Bronchial epithelial cell (primary cell): Measurements from ENCODE around the gene CLTB. TPM values are rescaled to one million over a fixed set of nuclear protein-coding genes. Genes with fewer than 3 reads are reported as not detected.

Experiments used
- DNase-seq: peaks from one replicate; pipeline ENCODE4 v3.0.0-alpha.2; 2010; ENCODE audit warnings: low read depth
- FAIRE-seq: peaks from 2 replicates; lab custom pipeline; 2011; peaks lifted over from hg19 to GRCh38; lab: Jason Lieb, UNC
- H3K27me3 ChIP-seq: 2 replicates; pipeline ENCODE4 v1.5.1; 2011; ENCODE audit warnings: low read length; ENCODE audit not compliant: control insufficient read depth, insufficient read depth
- H3K36me3 ChIP-seq: 2 replicates; pipeline ENCODE4 v1.5.1; 2011; ENCODE audit warnings: low read length; ENCODE audit not compliant: control insufficient read depth, insufficient read depth
- H3K4me3 ChIP-seq: 2 replicates; pipeline ENCODE4 v1.5.1; 2011; ENCODE audit warnings: mild to moderate bottlenecking, low read depth, low read length, control low read depth
- total RNA-seq: library from RNA; depleted of rRNA; stranded (reverse); fragments of >200 nt; gene quantifications from 2 replicates; pipeline ENCODE4 v1.2.1, GENCODE V29; 2014
- TF ChIP-seq, protein P1 (sequence below): IDR thresholded peaks from 2 replicates; pipeline ENCODE4 v1.5.1; 2011; ENCODE audit warnings: mild to moderate bottlenecking, moderate library complexity, low read length, control low read depth, inconsistent platforms; ENCODE audit not compliant: insufficient read depth, severe bottlenecking

Gene CLTB, protein sequence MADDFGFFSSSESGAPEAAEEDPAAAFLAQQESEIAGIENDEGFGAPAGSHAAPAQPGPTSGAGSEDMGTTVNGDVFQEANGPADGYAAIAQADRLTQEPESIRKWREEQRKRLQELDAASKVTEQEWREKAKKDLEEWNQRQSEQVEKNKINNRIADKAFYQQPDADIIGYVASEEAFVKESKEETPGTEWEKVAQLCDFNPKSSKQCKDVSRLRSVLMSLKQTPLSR
- total RNA-seq, result 241 and 381 TPM in 2 replicates

DNA sequence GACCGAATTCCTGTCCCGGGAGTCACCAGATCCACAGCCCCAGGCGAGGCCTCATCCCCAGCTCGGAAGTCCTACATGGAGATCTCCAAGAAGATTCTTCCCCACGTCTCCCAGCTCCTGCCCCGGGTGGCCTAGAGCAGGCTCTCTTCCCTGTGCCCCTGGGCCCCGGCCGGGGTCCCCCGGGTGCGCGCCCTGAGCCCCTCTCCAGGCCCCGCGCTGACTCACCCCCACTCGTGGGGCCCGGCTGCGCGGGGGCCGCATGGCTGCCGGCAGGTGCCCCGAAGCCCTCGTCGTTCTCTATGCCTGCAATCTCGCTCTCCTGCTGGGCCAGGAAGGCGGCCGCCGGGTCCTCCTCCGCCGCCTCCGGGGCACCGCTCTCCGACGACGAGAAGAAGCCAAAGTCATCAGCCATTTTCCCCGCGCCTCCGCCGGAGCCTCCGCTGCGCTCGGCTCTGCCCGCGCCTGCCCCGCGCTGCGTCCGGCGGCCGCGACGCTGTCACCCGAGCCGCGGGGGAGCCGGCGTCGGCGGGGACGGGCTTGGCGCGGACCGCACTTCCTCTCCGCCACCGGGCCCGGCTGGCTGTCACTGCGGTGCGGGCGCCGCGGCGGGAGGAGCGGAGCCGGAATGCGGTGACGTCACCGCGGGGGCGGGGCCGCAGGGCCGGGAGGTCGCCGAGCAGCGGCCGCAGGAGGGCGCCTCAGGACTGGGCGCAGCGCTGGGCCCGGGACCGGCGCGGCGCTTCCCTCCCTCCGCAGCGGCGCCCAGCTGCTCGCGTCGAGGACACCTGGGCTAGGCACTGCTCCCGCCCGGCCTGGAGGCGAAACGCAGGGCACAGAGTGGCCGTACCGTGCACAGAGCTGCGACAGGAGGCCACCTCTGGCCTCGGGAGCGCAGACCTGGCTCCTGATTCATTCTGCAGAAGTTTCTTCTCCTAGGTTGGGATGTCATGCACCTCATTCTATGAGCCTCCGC, at the start of gene CLTB:
TSS of gene CLTB (minus strand) at position 588 of the 973 bp plus-strand sequence. CDS start at position 412, 176 bp downstream.
- Histone ChIP-seq H3K36me3 (no peaks in the 10 kb centered on the region), H3K4me3 (peak within 1 kb of the TSS; percentile 79), H3K27me3 (no peaks in the 10 kb centered on the region)
- FAIRE-seq (no peak), DNase-seq (peak; percentile 63)
- TF ChIP-seq, protein P1, sequence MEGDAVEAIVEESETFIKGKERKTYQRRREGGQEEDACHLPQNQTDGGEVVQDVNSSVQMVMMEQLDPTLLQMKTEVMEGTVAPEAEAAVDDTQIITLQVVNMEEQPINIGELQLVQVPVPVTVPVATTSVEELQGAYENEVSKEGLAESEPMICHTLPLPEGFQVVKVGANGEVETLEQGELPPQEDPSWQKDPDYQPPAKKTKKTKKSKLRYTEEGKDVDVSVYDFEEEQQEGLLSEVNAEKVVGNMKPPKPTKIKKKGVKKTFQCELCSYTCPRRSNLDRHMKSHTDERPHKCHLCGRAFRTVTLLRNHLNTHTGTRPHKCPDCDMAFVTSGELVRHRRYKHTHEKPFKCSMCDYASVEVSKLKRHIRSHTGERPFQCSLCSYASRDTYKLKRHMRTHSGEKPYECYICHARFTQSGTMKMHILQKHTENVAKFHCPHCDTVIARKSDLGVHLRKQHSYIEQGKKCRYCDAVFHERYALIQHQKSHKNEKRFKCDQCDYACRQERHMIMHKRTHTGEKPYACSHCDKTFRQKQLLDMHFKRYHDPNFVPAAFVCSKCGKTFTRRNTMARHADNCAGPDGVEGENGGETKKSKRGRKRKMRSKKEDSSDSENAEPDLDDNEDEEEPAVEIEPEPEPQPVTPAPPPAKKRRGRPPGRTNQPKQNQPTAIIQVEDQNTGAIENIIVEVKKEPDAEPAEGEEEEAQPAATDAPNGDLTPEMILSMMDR, result peak; percentile 76

DNA sequence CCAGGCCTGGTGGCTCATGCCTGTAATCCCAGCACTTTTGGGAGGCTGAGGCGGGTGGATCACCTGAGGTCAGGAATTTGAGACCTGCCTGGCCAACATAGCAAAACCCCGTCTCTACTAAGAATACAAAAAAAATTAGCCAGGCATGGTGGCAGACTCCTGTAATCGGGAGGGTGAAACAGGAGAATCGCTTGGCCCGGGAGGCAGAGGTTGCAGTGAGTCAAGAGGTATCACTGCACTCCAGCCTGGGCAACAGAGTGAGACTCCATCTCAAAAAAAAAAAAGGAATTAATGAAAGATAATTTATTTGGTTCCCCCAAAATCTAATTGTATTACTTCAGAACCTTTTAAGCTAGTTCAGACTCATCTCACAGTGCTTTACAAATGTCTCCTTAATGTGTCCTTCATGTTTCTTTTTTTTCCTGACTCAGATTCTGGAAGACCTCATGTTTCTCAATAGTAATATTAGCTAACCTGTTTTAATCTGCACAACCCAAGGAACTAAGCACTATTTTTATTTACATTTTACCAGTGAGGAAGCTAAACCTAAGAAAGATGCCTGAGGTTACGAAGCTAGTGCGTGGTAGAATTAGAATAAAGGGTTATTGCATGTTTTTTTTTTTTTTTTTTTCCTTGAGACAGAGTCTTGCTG, 46.9 kb upstream of the CLTB start:
- no peak overlapping the region for H3K4me3 ChIP-seq
- FAIRE-seq, result no peak
- TF ChIP-seq, protein P1, result no peak
- no peaks in the 10 kb centered on the region for H3K36me3 ChIP-seq
- no peak for DNase-seq
- H3K27me3 ChIP-seq, result no peaks in the 10 kb centered on the region

DNA sequence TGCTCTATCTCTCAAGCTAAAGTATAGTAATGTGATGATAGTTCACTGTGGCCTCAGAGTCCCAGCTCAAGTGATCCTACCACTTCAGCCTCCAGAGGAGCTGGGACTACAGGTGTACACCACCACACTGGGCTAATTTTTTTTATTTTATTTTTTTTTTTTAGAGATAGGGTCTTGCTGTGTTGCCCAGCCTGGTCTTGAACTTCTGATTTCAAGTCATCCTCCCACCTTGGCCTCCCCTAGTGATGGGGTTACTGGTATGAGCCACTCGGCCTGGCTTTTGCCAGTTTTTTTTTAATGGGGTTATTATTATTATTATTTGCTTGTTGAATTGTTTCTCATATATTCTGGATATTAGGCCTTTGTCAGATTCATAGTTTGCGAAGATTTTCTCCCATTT, 45.0 kb upstream of the CLTB start:
- TF ChIP-seq, protein P1, result no peak
- Histone ChIP-seq H3K4me3 (no peak overlapping the region), H3K27me3 (no peaks in the 10 kb centered on the region), H3K36me3 (no peaks in the 10 kb centered on the region)
- no peak for FAIRE-seq
- no peak for DNase-seq

DNA sequence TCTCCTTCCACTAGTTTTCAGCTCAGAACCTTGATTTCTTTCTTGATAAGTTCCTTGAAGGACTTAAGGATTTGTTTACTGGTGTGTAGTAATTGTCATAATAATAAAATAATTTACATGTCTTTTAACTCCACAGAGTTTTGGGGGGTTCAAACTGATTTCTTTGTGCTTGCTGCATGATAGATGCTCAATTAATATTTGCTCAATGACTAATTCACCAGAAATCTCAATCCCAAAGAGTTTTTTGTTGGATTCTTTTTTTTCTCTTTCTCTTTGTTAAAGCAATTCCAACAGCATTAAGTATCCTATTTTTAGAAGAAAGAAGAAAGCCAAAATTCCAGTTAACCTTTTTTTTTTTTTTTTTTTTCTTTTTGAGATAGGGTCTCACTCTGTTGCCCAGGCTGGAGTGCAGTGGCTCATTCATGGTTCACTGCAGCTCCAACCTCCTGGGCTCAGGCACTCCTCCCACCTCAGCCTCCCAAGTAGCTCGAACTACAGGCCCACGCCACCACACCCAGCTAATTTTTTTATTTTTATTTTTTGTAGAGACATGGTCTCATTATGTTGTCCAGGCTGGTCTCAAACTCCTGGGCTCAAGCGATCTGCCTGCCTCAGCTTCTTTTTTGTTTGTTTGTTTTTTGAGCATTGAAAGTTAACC, 42.7 kb upstream of the CLTB start:
- FAIRE-seq (no peak), DNase-seq (no peak)
- TF ChIP-seq, protein P1, result no peak
- no peaks in the 10 kb centered on the region for H3K36me3 ChIP-seq
- H3K27me3 ChIP-seq, result no peaks in the 10 kb centered on the region
- H3K4me3 ChIP-seq, result no peak overlapping the region

DNA sequence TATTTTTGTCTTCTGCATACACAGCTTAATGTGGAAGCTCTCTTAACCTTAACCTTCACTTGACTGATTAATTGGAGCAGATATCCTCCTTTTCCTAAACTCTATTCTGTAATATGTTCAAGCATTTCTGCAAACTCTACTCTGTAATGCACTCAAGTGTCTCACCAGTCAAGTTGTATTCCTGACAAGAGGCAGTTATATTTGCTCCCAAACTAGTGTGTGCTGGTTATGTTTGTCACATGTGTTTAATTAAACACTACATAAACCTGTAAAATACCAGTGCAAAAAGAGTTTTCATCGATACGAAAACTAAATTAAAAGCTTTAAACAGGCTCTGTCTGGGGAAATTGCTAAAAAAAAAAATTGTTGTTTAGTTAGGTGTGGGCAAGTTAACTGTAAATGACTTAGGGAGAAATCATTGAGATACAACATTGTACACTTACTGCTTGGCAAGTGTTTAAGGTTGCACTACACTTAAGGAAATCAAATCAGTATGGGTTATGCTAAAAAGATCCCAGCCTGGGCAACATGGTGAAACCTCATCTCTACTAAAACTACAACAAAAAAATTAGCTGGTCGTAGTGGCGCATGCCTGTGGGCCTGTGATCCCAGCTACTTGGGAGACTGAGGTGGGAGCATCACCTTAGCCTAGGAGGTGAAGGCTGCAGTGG, 38.5 kb upstream of the CLTB start:
- FAIRE-seq, result no peak
- no peaks in the 10 kb centered on the region for H3K27me3 ChIP-seq
- peaks cover 1% of the 10 kb centered on the region for H3K36me3 ChIP-seq
- no peak for DNase-seq
- no peak overlapping the region for H3K4me3 ChIP-seq
- TF ChIP-seq, protein P1, result no peak
